Astrocyte of the cerebellum (primary cell): ENCODE data around the gene RNU6-8.

Source experiments
- DNase-seq: peaks from one replicate; pipeline ENCODE4 v3.0.0-alpha.2; 2011; ENCODE audit warnings: low read depth
- H3K4me3 ChIP-seq: 2 replicates; pipeline ENCODE4 v1.5.1; 2011; ENCODE audit warnings: mild to moderate bottlenecking, low read depth, low read length, moderate library complexity
- in situ Hi-C: cut with HindIII; loops from 2 replicates; pipeline ENCODE4 v1.10.0; 2017; ENCODE audit warnings: low sequenced_read_pairs
- TF ChIP-seq, protein P1 (sequence below): IDR thresholded peaks from 2 replicates; pipeline ENCODE4 v1.5.1; 2012; ENCODE audit warnings: low read length, low read depth, moderate library complexity, mild to moderate bottlenecking; ENCODE audit errors: missing control alignments

RNU6-8 gene

GRCh38 chr14:32202998-32203882 lies at the start of gene RNU6-8:
RNU6-8 (minus strand) TSS chr14:32203269.
- in situ Hi-C loops, result no loop called here
- H3K4me3 ChIP-seq, result peak within 1 kb of the TSS; percentile 64
- TF ChIP-seq, protein P1, sequence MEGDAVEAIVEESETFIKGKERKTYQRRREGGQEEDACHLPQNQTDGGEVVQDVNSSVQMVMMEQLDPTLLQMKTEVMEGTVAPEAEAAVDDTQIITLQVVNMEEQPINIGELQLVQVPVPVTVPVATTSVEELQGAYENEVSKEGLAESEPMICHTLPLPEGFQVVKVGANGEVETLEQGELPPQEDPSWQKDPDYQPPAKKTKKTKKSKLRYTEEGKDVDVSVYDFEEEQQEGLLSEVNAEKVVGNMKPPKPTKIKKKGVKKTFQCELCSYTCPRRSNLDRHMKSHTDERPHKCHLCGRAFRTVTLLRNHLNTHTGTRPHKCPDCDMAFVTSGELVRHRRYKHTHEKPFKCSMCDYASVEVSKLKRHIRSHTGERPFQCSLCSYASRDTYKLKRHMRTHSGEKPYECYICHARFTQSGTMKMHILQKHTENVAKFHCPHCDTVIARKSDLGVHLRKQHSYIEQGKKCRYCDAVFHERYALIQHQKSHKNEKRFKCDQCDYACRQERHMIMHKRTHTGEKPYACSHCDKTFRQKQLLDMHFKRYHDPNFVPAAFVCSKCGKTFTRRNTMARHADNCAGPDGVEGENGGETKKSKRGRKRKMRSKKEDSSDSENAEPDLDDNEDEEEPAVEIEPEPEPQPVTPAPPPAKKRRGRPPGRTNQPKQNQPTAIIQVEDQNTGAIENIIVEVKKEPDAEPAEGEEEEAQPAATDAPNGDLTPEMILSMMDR, result no peak
- peak; percentile 71 for DNase-seq

DNA sequence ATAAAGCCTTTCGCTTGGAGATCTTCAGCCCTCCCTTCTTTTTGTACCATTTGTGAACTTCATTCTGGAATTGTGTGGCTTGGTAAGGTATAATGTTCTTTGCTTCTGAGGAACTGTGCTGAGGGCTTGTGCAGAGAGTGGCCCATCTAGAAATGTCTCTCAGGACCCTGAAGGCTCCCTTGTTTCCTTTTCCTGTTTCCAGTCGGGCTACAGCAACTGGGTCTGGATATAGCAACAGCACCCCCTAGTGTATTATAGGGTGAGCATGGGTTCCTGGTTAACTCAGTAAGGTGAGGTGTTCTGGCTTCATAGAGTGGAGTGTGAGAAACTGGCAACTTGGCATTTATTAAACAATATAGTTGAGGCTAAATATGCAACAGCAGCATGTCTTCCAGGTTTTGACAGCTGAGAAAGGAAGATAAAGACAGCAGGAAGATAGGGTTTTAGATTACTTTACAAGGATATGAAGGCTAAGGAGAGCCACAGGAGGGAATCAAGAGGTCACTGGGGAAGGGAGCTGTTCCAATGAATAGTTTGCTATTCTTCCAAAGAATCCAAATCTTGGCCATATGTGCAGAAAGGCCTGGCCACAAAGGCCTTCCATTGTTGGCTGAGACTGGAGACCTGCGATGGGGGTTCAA lies 49.1 kb upstream of the RNU6-8 start:
- TF ChIP-seq, protein P1, result peak; percentile 90
- in situ Hi-C loops, result no loop called here
- peak; percentile 79 for DNase-seq
- no peak overlapping the region for H3K4me3 ChIP-seq

- DNase-seq, result no peak
- TF ChIP-seq, protein P1, result no peak
- no peak overlapping the region for H3K4me3 ChIP-seq
- in situ Hi-C loops, result no loop called here
Measured at GRCh38 chr14:32251530-32251929, 48.5 kb upstream of the RNU6-8 start.

- TF ChIP-seq, protein P1, result no peak
- H3K4me3 ChIP-seq, result no peak overlapping the region
- in situ Hi-C loops, result no loop called here
- no peak for DNase-seq
Measured at GRCh38 chr14:32250681-32251080, 47.6 kb upstream of the RNU6-8 start.

GRCh38 chr14:32249780-32250179 lies 46.7 kb upstream of the RNU6-8 start:
- in situ Hi-C loops, result no loop called here
- no peak for DNase-seq
- TF ChIP-seq, protein P1, result no peak
- H3K4me3 ChIP-seq, result no peak overlapping the region

DNA sequence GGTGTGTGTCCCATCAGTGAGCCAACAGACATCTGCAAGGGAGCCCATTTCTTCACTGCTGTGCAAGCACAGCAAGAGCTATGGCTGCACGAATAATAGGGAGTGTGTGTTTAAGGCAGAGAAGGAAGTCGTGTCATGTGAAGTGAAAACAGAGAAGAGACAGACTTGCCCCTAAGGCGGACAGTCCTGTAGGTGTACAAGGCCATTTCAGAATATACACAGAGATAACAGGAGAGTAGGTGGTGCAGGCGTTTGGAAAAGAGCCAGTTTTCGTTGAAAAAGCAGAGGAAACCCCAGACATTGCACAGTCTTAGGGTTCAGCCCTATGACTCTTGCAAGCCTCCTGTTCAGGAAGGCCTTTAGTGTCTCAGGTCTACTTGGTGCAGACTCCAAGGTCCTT lies 46.3 kb upstream of the RNU6-8 start:
- TF ChIP-seq, protein P1, result no peak
- no peak for DNase-seq
- in situ Hi-C loops, result no loop called here
- H3K4me3 ChIP-seq, result no peak overlapping the region
